Measurements from ENCODE around the gene GPR18.

GRCh38 chr13:99268822-99269221 lies 10.6 kb upstream of the GPR18 start:
- TF ChIP-seq CTCF (conservative IDR thresholded peaks at IDR 0.05) = no peak
- no peak for TF ChIP-seq ZFX (IDR thresholded peaks at IDR 0.05)
